ENCODE measurements around the gene SEC63. TPM values are rescaled to one million over a fixed set of nuclear protein-coding genes. Genes with fewer than 3 reads are reported as not detected.

The SEC63 gene
- total RNA-seq, 1 experiment from 2014 or later = 97.6 TPM

DNA sequence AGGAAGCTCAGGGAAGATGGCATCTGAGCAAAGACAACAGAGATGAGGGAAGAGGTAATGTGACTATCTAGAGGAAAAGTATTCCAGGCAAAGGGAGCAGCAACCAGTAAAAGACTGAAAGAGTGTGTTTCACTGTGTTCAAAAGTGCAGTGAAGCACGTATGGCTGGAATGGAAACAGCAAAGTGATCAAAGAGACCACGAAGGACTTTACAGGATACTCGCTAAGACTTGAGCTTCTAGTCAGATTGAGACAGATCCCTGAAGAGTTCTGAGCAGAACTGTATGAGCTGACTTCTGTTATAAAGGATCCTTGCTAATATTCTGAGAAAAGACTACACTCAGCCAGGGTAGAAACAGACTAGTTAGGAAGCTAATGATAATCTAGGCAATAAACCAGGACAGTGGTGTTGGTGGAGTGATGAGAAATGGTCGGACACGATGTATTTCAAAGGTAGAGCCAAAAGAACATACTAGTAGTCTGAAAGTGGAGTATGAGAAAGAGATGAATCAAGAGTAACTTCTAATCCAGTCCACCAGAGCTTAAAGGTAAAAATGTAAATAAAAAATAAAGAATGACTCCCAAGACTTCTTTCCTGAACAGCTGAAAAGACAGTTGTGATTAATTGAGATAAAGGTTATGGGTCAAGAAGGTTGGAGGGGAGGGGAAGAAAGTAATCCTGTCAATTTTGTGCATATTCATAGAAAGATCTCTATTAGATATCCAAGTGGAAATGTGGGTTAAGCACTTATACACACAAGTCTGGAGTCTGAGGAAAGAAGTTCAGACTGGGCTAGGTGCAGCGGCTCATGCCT, 14.2 kb downstream of the SEC63 start (continued):
- no peak for TF ChIP-seq MLX (CRISPR knock-in tag; IDR thresholded peaks at IDR 0.05)
- TF ChIP-seq ZSCAN18 (CRISPR knock-in tag; IDR thresholded peaks at IDR 0.05) = no peak

DNA sequence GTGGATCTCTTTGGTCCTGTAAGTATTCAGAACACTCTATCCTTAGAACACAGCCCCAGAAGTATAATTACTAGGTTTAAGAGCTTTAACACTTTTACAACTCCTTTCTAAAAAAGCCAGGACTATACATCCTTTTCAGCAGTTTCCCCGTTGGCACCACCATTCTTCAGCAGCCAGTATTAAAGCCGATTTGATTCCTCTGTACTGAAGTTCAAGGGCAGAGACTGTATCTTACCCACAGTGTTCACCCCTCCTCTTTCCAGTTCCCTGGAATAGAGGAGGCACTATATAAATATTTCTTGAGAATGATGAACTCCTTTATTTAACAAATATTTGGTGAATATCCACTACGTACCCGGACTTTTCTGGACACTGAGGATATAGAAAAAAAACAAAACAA, 15.9 kb downstream of the SEC63 start:
- Mint-ChIP-seq H3K27me3 (ENCODE audit: low read depth) (no peaks in the 10 kb centered on the region), H3K27ac (no peak overlapping the region), H3K4me1 (peaks cover 6% of the 10 kb centered on the region), H3K4me3 (no peak overlapping the region), H3K36me3 (peaks cover 13% of the 10 kb centered on the region), H3K9me3 (peaks cover 9% of the 10 kb centered on the region)
- ATAC-seq (no peak), DNase-seq (ENCODE audit: low spot score) (no peak)
- TF ChIP-seq JAZF1 (CRISPR knock-in tag; IDR thresholded peaks at IDR 0.05) (no peak), GABPB1 (CRISPR knock-in tag; IDR thresholded peaks at IDR 0.05) (no peak), MXD4 (CRISPR knock-in tag; IDR thresholded peaks at IDR 0.05; ENCODE audit: borderline replicate concordance) (no peak), TEAD1 (CRISPR knock-in tag; IDR thresholded peaks at IDR 0.05) (no peak), TEAD4 (CRISPR knock-in tag; IDR thresholded peaks at IDR 0.05) (no peak)
- TF ChIP-seq, protein P1, sequence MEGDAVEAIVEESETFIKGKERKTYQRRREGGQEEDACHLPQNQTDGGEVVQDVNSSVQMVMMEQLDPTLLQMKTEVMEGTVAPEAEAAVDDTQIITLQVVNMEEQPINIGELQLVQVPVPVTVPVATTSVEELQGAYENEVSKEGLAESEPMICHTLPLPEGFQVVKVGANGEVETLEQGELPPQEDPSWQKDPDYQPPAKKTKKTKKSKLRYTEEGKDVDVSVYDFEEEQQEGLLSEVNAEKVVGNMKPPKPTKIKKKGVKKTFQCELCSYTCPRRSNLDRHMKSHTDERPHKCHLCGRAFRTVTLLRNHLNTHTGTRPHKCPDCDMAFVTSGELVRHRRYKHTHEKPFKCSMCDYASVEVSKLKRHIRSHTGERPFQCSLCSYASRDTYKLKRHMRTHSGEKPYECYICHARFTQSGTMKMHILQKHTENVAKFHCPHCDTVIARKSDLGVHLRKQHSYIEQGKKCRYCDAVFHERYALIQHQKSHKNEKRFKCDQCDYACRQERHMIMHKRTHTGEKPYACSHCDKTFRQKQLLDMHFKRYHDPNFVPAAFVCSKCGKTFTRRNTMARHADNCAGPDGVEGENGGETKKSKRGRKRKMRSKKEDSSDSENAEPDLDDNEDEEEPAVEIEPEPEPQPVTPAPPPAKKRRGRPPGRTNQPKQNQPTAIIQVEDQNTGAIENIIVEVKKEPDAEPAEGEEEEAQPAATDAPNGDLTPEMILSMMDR (IDR thresholded peaks at IDR 0.05) = no peak
- ChIA-PET POLR2A (no interaction called here), CTCF (interaction anchor here (0.6 kb wide), 1 partner anchor 44 kb away, joined by 3 read pairs; no protein-coding TSS in a partner anchor)

DNA sequence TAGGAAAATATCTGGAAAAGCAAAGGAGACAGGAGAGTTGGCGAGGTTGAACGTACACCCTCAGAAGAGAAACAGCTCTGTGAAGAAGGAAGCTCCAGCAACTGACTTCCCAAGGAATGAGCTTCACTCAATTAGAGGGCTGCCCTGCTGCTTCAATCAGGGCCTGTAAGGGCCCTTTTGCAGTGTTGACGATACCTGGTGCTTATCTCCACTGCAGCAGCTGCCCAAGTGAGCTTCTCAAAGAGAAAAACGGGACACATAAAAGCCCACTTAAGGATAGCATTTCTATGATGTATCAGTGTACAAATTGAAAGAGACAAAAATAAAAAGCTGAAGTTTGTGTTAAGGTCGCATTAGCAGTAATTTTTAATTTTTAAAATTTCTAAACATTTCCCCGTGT, 16.4 kb downstream of the SEC63 start:
- Mint-ChIP-seq H3K9me3 (peaks cover 12% of the 10 kb centered on the region), H3K27ac (no peak overlapping the region), H3K4me1 (peaks cover 6% of the 10 kb centered on the region), H3K27me3 (ENCODE audit: low read depth) (no peaks in the 10 kb centered on the region), H3K36me3 (peaks cover 16% of the 10 kb centered on the region), H3K4me3 (no peak overlapping the region)
- POLR2A ChIA-PET = no interaction called here
- DNase-seq (ENCODE audit: low spot score) (no peak), ATAC-seq (no peak)
- CTCF ChIA-PET = no interaction called here
- TF ChIP-seq, protein P2, sequence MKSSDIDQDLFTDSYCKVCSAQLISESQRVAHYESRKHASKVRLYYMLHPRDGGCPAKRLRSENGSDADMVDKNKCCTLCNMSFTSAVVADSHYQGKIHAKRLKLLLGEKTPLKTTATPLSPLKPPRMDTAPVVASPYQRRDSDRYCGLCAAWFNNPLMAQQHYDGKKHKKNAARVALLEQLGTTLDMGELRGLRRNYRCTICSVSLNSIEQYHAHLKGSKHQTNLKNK (CRISPR knock-in tag; IDR thresholded peaks at IDR 0.05) = no peak
- TF ChIP-seq NR1H2 (CRISPR knock-in tag; IDR thresholded peaks at IDR 0.05) (no peak), IRF2 (CRISPR knock-in tag; IDR thresholded peaks at IDR 0.05; ENCODE audit: borderline replicate concordance, low read depth) (no peak), MXD4 (CRISPR knock-in tag; IDR thresholded peaks at IDR 0.05; ENCODE audit: borderline replicate concordance) (no peak), GTF2I (CRISPR knock-in tag; conservative IDR thresholded peaks at IDR 0.05) (no peak), ATF2 (CRISPR knock-in tag; IDR thresholded peaks at IDR 0.05; ENCODE audit: borderline replicate concordance, low read depth) (no peak), EMX1 (CRISPR knock-in tag; IDR thresholded peaks at IDR 0.05) (no peak), CREM (CRISPR knock-in tag; IDR thresholded peaks at IDR 0.05) (no peak)
